Measurements from ENCODE around the gene DNAJB9. TPM values are rescaled to one million over a fixed set of nuclear protein-coding genes. Genes with fewer than 3 reads are reported as not detected.
"Not testable (repeated sequence)": the region's sequence is repeated elsewhere in the genome, so short reads cannot be mapped to it uniquely, and the experiment has no call there.

Gene DNAJB9
- total and polyA plus RNA-seq, 4 donors: 19.4 to 28.4 (median 22.7) TPM

- H3K36me3 ChIP-seq (ENCODE audit: control insufficient read depth in 1 of 2, insufficient read depth in 2 of 2, low read length in 1 of 2): no peaks in the 10 kb centered on the region
- WGBS, 2 donors: 56 to 71% methylated on average over 5 of the region's 5 CpGs
- no peak for DNase-seq
- H3K4me3 ChIP-seq (ENCODE audit: low read length in 2 of 2): no peak overlapping the region
- intact Hi-C loops (cut with DNase I): no loop called here
- ATAC-seq (ENCODE audit: low FRiP score): no peak
- H3K9me3 ChIP-seq (ENCODE audit: control insufficient read depth, low read length): no peaks in the 10 kb centered on the region
- H3K27me3 ChIP-seq (ENCODE audit: control insufficient read depth in 1 of 2, insufficient read depth in 2 of 2, low read length in 1 of 2): no peaks in the 10 kb centered on the region
- no peak overlapping the region for H3K27ac ChIP-seq (ENCODE audit: low read depth in 1 of 2, low read length in 2 of 2)
- no peaks in the 10 kb centered on the region for H3K4me1 ChIP-seq (ENCODE audit: control insufficient read depth in 1 of 2, insufficient read depth in 2 of 2, low read length in 2 of 2)
Measured at GRCh38 chr7:108535257-108535656, 34.4 kb upstream of the DNAJB9 start.

GRCh38 chr7:108535744-108536143 lies 33.9 kb upstream of the DNAJB9 start:
- intact Hi-C loops (cut with DNase I): no loop called here
- DNase-seq: no peak
- H3K4me3 ChIP-seq (ENCODE audit: low read length in 2 of 2): no peak overlapping the region
- H3K27ac ChIP-seq (ENCODE audit: low read depth in 1 of 2, low read length in 2 of 2): no peak overlapping the region
- H3K4me1 ChIP-seq (ENCODE audit: control insufficient read depth in 1 of 2, insufficient read depth in 2 of 2, low read length in 2 of 2): no peaks in the 10 kb centered on the region
- 63 to 78% methylated on average over 1 of the region's 1 CpG for WGBS, 2 donors
- H3K27me3 ChIP-seq (ENCODE audit: control insufficient read depth in 1 of 2, insufficient read depth in 2 of 2, low read length in 1 of 2): no peaks in the 10 kb centered on the region
- no peak for ATAC-seq (ENCODE audit: low FRiP score)
- H3K36me3 ChIP-seq (ENCODE audit: control insufficient read depth in 1 of 2, insufficient read depth in 2 of 2, low read length in 1 of 2): no peaks in the 10 kb centered on the region
- no peaks in the 10 kb centered on the region for H3K9me3 ChIP-seq (ENCODE audit: control insufficient read depth, low read length)

DNA sequence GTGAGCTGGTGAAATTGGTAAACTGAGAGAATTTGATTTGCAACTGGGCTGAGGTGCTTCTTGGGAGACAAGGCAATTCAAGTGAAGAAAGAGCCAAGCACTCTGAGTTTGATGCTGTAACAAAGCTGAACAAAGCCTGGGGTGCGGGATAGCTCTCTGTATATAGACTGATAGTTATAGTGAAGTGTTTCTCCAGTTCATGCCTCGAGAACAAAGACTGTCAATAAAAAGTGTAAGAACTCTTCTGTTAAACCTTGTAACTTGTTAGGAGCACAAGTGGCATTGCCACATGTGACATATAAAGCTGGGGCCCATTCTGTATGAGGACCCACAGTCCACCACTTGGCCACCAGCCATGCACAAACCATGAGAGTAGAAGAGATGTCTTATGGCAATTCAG lies 32.4 kb upstream of the DNAJB9 start:
- intact Hi-C loops (cut with DNase I): no loop called here
- ATAC-seq (ENCODE audit: low FRiP score) (no peak), DNase-seq (no peak)
- Histone ChIP-seq H3K36me3 (ENCODE audit: control insufficient read depth in 1 of 2, insufficient read depth in 2 of 2, low read length in 1 of 2) (no peaks in the 10 kb centered on the region), H3K27ac (ENCODE audit: low read depth in 1 of 2, low read length in 2 of 2) (no peak overlapping the region), H3K4me3 (ENCODE audit: low read length in 2 of 2) (no peak overlapping the region), H3K4me1 (ENCODE audit: control insufficient read depth in 1 of 2, insufficient read depth in 2 of 2, low read length in 2 of 2) (no peaks in the 10 kb centered on the region), H3K9me3 (ENCODE audit: control insufficient read depth, low read length) (no peaks in the 10 kb centered on the region), H3K27me3 (ENCODE audit: control insufficient read depth in 1 of 2, insufficient read depth in 2 of 2, low read length in 1 of 2) (no peaks in the 10 kb centered on the region)
- WGBS, 2 donors: 76 to 81% methylated on average over 2 of the region's 2 CpGs

- H3K27ac ChIP-seq (ENCODE audit: low read depth in 1 of 2, low read length in 2 of 2); H3K4me3 ChIP-seq (ENCODE audit: low read length in 2 of 2); ATAC-seq (ENCODE audit: low FRiP score); DNase-seq; H3K4me1 ChIP-seq (ENCODE audit: control insufficient read depth in 1 of 2, insufficient read depth in 2 of 2, low read length in 2 of 2); H3K9me3 ChIP-seq (ENCODE audit: control insufficient read depth, low read length); H3K27me3 ChIP-seq (ENCODE audit: control insufficient read depth in 1 of 2, insufficient read depth in 2 of 2, low read length in 1 of 2); H3K36me3 ChIP-seq (ENCODE audit: control insufficient read depth in 1 of 2, insufficient read depth in 2 of 2, low read length in 1 of 2); intact Hi-C loops (cut with DNase I): not testable (repeated sequence)
- 76 to 84% methylated on average over 2 of the region's 2 CpGs for WGBS, 2 donors
Measured at GRCh38 chr7:108538236-108538635, 31.4 kb upstream of the DNAJB9 start.

- WGBS, 2 donors: 89 to 91% methylated on average over 4 of the region's 4 CpGs
- H3K9me3 ChIP-seq (ENCODE audit: control insufficient read depth, low read length); H3K4me1 ChIP-seq (ENCODE audit: control insufficient read depth in 1 of 2, insufficient read depth in 2 of 2, low read length in 2 of 2); DNase-seq; ATAC-seq (ENCODE audit: low FRiP score); H3K27ac ChIP-seq (ENCODE audit: low read depth in 1 of 2, low read length in 2 of 2); H3K36me3 ChIP-seq (ENCODE audit: control insufficient read depth in 1 of 2, insufficient read depth in 2 of 2, low read length in 1 of 2); H3K4me3 ChIP-seq (ENCODE audit: low read length in 2 of 2); H3K27me3 ChIP-seq (ENCODE audit: control insufficient read depth in 1 of 2, insufficient read depth in 2 of 2, low read length in 1 of 2); intact Hi-C loops (cut with DNase I): not testable (repeated sequence)
Measured at GRCh38 chr7:108538685-108539084, 31.0 kb upstream of the DNAJB9 start.

DNA sequence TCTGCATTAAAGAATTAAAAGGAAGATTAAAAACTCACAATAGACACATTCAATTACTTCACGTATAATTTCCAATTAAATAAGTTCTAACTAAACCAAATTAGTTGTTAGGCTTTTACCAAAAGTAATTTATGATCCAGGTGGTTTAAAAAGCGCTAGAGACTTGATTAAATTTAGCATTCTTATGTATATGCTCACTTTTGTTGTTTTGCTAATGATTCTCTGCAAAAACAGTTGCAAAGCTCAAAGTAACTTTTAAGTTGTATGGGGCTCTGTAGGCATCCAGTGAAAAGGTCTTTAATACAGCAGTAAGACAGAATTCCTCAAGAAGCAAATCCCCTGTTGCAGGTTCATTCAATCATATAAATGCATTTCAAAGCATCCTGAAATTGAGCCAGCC lies 28.2 kb upstream of the DNAJB9 start:
- ATAC-seq (ENCODE audit: low FRiP score) (no peak), DNase-seq (no peak)
- 61 to 64% methylated on average over 2 of the region's 2 CpGs for WGBS, 2 donors
- Histone ChIP-seq H3K4me3 (ENCODE audit: low read length in 2 of 2) (no peak overlapping the region), H3K36me3 (ENCODE audit: control insufficient read depth in 1 of 2, insufficient read depth in 2 of 2, low read length in 1 of 2) (no peaks in the 10 kb centered on the region), H3K27me3 (ENCODE audit: control insufficient read depth in 1 of 2, insufficient read depth in 2 of 2, low read length in 1 of 2) (no peaks in the 10 kb centered on the region), H3K27ac (ENCODE audit: low read depth in 1 of 2, low read length in 2 of 2) (no peak overlapping the region), H3K9me3 (ENCODE audit: control insufficient read depth, low read length) (no peaks in the 10 kb centered on the region), H3K4me1 (ENCODE audit: control insufficient read depth in 1 of 2, insufficient read depth in 2 of 2, low read length in 2 of 2) (no peaks in the 10 kb centered on the region)
- intact Hi-C loops (cut with DNase I): no loop called here

GRCh38 chr7:108548141-108548896 lies 21.4 kb upstream of the DNAJB9 start:
- H3K4me1 ChIP-seq (ENCODE audit: control insufficient read depth in 1 of 2, insufficient read depth in 2 of 2, low read length in 2 of 2); ATAC-seq (ENCODE audit: low FRiP score); H3K36me3 ChIP-seq (ENCODE audit: control insufficient read depth in 1 of 2, insufficient read depth in 2 of 2, low read length in 1 of 2); intact Hi-C loops (cut with DNase I); DNase-seq; H3K9me3 ChIP-seq (ENCODE audit: control insufficient read depth, low read length); H3K27me3 ChIP-seq (ENCODE audit: control insufficient read depth in 1 of 2, insufficient read depth in 2 of 2, low read length in 1 of 2); H3K27ac ChIP-seq (ENCODE audit: low read depth in 1 of 2, low read length in 2 of 2); H3K4me3 ChIP-seq (ENCODE audit: low read length in 2 of 2): not testable (repeated sequence)
- WGBS, 2 donors: 83 to 86% methylated on average over 2 of the region's 2 CpGs

DNA sequence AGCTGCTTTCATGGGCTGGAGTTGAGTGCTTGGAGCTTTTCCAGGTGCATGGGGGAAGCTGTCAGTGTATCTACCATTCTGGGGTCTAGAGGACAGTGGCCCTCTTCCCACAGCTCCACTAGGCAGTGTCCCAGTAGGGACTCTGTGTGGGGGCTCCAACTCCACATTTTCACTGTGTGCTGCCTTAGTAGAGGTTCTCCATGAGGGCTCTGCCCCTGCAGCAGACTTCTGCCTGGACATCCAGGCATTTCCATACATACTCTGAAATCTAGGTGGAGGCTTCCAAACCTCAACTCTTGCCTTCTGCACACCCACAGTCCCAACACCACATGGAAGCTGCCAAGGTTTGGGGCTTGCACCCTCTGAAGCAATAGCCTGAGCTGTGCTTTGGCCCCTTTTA lies 13.0 kb upstream of the DNAJB9 start:
- DNase-seq; H3K27ac ChIP-seq (ENCODE audit: low read depth in 1 of 2, low read length in 2 of 2); H3K4me1 ChIP-seq (ENCODE audit: control insufficient read depth in 1 of 2, insufficient read depth in 2 of 2, low read length in 2 of 2); H3K9me3 ChIP-seq (ENCODE audit: control insufficient read depth, low read length); intact Hi-C loops (cut with DNase I); H3K27me3 ChIP-seq (ENCODE audit: control insufficient read depth in 1 of 2, insufficient read depth in 2 of 2, low read length in 1 of 2); H3K4me3 ChIP-seq (ENCODE audit: low read length in 2 of 2); ATAC-seq (ENCODE audit: low FRiP score); H3K36me3 ChIP-seq (ENCODE audit: control insufficient read depth in 1 of 2, insufficient read depth in 2 of 2, low read length in 1 of 2): not testable (repeated sequence)

GRCh38 chr7:108557191-108557590 lies 12.5 kb upstream of the DNAJB9 start:
- Histone ChIP-seq H3K9me3 (ENCODE audit: control insufficient read depth, low read length) (peaks cover 8% of the 10 kb centered on the region), H3K27ac (ENCODE audit: low read depth in 1 of 2, low read length in 2 of 2) (no peak overlapping the region), H3K36me3 (ENCODE audit: control insufficient read depth in 1 of 2, insufficient read depth in 2 of 2, low read length in 1 of 2) (no peaks in the 10 kb centered on the region), H3K27me3 (ENCODE audit: control insufficient read depth in 1 of 2, insufficient read depth in 2 of 2, low read length in 1 of 2) (no peaks in the 10 kb centered on the region), H3K4me3 (ENCODE audit: low read length in 2 of 2) (no peak overlapping the region), H3K4me1 (ENCODE audit: control insufficient read depth in 1 of 2, insufficient read depth in 2 of 2, low read length in 2 of 2) (no peaks in the 10 kb centered on the region)
- ATAC-seq (ENCODE audit: low FRiP score): no peak
- intact Hi-C loops (cut with DNase I): no loop called here
- DNase-seq: no peak
- whole genome bisulfite sequencing, 2 donors: 93 to 95% methylated on average over 3 of the region's 3 CpGs
